C4-2B (cell line): Measurements from ENCODE around the gene CASP8AP2.
A peak's percentile ranks its signal among the peaks of the same experiment; 100 is the strongest.
"Not testable (repeated sequence)": the region's sequence is repeated elsewhere in the genome, so short reads cannot be mapped to it uniquely, and the experiment has no call there.

Experiments used
- H3K27ac ChIP-seq: fragments of 450-650 bp; 2 replicates; pipeline ENCODE4 v1.5.1; 2017
- ZFX ChIP-seq: fragments of 450-650 bp; IDR thresholded peaks from 2 replicates; pipeline ENCODE4 v1.6.1; 2017
- TF ChIP-seq, protein P1 (sequence below): fragments of 450-650 bp; conservative IDR thresholded peaks from 2 replicates; pipeline ENCODE4 v1.5.1; 2017; ENCODE audit warnings: mild to moderate bottlenecking

CASP8AP2 gene

DNA sequence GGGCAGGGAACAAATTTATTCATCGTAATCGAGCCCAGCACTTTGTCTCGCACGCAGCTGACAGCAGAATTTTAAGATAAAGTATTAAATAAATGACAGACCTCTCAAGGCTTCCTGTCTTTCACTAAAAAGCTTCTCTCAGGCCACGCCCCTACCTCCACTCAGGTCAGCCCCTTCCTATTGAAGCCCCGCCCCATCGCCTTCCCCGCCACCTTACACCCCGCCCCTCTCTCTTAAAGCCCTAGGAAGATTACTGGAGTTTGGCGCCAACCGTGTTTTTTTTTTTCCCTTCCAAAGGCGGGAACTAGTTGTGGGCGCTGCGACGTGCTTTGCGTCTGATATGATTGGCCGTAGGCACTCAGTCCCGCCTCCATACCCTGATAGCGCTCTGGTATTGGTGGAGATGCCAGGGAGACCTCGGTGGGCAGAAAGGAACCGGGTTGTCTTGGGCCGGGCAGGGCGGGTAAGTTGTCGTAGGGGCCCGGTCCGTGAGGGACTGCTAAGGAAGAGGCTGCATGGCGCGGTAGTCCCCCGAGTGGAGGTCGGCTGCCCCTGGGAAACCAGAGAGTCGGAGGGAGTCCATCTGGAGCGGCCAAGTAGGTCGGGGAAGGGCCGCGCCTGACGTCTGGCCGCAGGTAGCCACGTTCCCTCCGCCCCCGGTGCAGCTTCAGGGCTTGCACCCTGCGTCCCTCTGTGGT is at the start of gene CASP8AP2:
Gene CASP8AP2 (plus strand): TSS at position 409 of the 698 bp plus-strand sequence.
- peak within 1 kb of the TSS; percentile 72 for H3K27ac ChIP-seq
- TF ChIP-seq ZFX, result no peak
- TF ChIP-seq, protein P1, sequence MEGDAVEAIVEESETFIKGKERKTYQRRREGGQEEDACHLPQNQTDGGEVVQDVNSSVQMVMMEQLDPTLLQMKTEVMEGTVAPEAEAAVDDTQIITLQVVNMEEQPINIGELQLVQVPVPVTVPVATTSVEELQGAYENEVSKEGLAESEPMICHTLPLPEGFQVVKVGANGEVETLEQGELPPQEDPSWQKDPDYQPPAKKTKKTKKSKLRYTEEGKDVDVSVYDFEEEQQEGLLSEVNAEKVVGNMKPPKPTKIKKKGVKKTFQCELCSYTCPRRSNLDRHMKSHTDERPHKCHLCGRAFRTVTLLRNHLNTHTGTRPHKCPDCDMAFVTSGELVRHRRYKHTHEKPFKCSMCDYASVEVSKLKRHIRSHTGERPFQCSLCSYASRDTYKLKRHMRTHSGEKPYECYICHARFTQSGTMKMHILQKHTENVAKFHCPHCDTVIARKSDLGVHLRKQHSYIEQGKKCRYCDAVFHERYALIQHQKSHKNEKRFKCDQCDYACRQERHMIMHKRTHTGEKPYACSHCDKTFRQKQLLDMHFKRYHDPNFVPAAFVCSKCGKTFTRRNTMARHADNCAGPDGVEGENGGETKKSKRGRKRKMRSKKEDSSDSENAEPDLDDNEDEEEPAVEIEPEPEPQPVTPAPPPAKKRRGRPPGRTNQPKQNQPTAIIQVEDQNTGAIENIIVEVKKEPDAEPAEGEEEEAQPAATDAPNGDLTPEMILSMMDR, result no peak

DNA sequence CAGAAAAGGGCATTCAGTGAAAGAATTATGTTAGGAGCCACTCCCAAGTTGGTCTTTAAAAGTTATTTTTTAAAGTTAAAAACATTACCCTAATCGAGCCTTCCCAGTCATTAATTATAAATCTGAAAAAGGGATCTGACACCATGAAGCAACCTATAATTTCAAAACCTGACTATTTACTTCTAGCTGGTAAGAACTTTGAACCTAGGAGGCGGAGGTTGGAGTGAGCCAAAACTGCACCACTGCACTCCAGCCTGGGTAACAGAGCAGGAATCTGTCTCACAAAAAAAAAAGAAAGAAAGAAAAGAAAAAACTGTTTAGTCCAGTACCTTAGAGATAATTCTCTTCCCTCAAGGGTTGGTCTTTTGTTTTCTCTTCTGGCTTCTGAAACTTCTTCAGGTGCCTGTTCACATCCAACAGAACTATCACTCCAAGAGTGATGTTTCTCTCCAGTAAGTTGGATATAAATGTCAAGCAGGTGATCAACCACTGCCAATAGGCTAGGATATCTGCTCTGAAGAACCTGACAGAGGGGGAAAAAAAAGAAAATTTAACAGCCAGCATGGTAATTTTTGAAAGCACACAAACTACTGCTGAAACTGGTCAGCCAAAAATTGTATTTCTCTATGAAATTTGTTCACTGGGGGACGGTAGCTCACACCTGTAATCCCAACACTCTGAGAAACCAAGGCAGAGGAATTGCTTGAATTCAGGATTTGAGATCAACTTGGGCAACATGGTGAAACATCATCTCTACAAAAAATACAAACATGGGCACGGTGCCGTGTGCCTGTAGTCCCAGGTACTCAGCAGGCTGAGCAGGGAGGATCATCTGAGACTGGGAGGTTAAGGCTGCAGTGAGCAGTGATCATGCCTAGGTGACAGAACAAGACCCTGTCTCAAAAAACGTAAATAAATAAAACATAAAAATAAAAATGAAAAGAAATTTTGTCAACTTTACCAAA is 48.3 kb upstream of the CASP8AP2 start:
- TF ChIP-seq ZFX, result no peak
- TF ChIP-seq, protein P1, result no peak
- no peak overlapping the region for H3K27ac ChIP-seq

DNA sequence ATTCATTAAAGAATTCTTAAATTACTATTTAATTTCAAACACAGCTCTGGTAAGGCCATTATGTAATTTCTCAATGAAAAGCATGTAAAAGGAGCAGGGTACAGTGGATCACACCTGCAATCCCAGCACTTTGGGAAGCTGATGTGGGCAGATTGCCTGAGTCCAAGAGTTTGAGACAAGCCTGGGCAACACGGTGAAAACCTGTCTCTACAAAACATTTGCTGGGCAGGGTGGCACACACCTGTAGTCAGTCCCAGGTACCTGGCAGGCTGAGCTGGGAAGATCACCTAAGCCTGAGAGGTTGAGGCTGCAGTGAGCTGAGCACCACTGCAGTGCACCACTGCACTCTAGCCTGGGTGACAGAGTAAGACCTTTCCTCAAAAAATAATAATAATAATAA is 47.5 kb upstream of the CASP8AP2 start:
- H3K27ac ChIP-seq, result no peak overlapping the region
- no peak for TF ChIP-seq ZFX
- TF ChIP-seq, protein P1, result no peak

DNA sequence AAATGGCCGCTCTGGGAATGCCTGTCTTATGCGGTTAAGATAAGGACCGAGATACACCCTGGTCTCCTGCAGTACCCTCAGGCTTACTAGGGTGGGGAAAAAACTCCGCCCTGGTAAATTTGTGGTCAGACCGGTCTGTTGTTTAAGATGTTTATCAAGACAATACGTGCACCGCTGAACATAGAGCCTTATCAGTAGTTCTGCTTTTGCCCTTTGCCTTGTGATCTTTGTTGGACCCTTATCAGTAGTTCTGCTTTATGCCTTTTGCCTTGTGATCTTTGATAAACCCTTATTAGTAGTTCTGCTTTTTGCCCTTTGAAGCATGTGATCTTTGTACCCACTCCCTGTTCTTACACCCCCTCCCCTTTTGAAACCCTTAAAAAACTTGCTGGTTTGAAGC is 46.4 kb upstream of the CASP8AP2 start:
- H3K27ac ChIP-seq, result not testable (repeated sequence)

DNA sequence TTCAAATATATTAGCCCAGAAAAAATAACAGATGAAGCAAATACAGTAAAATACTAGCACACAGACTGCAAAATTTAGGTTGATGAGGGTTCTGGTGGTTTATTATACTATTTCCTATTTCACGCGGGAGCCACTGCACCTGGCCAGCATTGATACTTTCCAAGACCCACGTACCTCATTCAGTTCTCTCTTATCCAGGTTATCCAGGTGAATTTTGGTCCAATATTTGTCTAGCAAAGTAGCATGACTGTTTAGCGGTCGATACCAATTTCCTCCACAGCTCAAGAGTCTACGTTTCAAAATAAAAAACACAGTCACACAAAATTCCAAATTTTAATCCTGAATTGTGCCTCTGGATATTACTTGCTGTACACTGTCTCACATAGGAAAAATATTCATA is 44.8 kb upstream of the CASP8AP2 start:
- TF ChIP-seq, protein P1, result no peak
- no peak for TF ChIP-seq ZFX
- H3K27ac ChIP-seq, result no peak overlapping the region

DNA sequence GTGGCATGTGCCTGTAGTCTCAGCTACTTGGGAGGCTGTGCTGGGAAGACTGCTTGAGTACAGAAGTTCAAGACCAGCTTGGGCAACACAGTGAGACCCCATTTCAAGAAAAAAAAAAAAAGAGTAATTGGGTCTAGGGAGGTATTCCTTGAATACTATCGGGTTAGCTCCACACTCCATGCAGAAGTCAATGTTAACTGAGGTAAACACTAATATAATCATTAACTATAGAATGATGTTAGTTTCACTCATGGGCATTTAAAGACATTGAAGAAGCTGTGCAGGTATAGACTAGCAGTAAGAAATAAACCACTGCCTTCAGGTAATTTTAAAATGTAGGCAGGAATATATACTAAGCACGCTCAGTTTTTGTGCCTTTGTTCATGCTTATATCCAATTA is 42.7 kb upstream of the CASP8AP2 start:
- TF ChIP-seq ZFX, result no peak
- TF ChIP-seq, protein P1, result no peak
- H3K27ac ChIP-seq, result no peak overlapping the region

DNA sequence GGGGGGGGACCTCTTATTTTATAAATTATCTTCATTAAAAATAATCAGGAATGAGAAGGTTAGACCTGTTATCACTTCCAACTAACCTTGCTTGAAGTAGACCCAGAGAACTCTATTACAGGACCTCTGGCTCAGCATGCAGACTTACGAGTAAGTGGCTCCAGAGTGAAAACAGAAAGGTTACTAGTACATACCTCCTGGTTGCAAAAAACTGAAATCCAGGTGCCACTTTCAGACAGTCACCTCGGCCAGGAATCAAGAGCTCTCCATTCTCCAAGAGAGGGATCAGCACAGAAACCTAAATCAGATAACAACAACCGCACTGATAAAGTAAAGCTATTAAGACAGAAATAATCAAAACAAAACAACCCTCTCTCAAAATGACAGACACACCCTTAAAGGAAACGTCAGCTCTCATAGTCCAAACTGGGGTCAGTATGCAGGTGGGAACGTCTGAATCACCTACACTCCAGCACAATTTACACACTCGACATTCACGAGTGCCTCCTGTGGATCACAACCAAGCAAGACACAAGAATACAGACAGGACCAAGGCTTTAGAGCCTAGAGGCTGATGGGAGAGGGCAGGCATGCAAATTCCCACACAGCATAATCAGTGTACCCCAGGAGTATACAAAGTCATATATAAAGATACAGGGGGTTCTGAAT is 41.9 kb upstream of the CASP8AP2 start:
- TF ChIP-seq, protein P1, result no peak
- no peak for TF ChIP-seq ZFX
- H3K27ac ChIP-seq, result no peak overlapping the region
